H1 (cell line): ENCODE measurements around the gene DENND2A. TPM values are rescaled to one million over a fixed set of nuclear protein-coding genes. Genes with fewer than 3 reads are reported as not detected.
A peak's percentile ranks its signal among the peaks of the same experiment; 100 is the strongest.

ENCODE experiments used
- CTCF ChIA-PET: fragments of 300-600 bp; sonication (Branson Sonifier 250); formaldehyde crosslinking; loops from one replicate; lab custom pipeline; 2021; ENCODE audit not compliant: partially characterized antibody; lab: Charles Lee
- POLR2A ChIA-PET: fragments of 300-600 bp; sonication (Branson Sonifier 250); formaldehyde crosslinking; loops from one replicate; lab custom pipeline; 2021; ENCODE audit warnings: inconsistent platforms; ENCODE audit not compliant: partially characterized antibody; lab: Charles Lee
- DNase-seq, 2 experiments: peaks; one replicate each; pipeline versions ENCODE4 v3.0.0 to v3.0.0-alpha.2; 2010 to 2022; ENCODE audit warnings: low spot score in 2 of 2, low read depth in 1 of 2, mixed read lengths in 1 of 2
- FAIRE-seq: peaks from 2 replicates; lab custom pipeline; 2011; peaks lifted over from hg19 to GRCh38; lab: Jason Lieb, UNC
- H2AFZ ChIP-seq: 2 replicates; pipeline ENCODE4 v1.8.1; 2012; ENCODE audit warnings: low read length, inconsistent platforms
- H2AK5ac ChIP-seq: 2 replicates; pipeline ENCODE4 v1.6.1; 2013; ENCODE audit warnings: low read depth, low read length
- H2BK120ac ChIP-seq: replicated peaks from 2 replicates; pipeline ENCODE3; 2013; ENCODE audit warnings: low read depth, low read length, inconsistent platforms
- H2BK12ac ChIP-seq: 2 replicates; pipeline ENCODE4 v1.6.1; 2013; ENCODE audit warnings: low read depth, low read length
- H2BK15ac ChIP-seq: 2 replicates; pipeline ENCODE4 v1.6.1; 2013; ENCODE audit warnings: low read length
- H2BK20ac ChIP-seq: 2 replicates; pipeline ENCODE4 v1.6.1; 2013; ENCODE audit warnings: low read length
- H2BK5ac ChIP-seq: 2 replicates; pipeline ENCODE4 v1.6.1; 2013; ENCODE audit warnings: low read depth, low read length
- H3K14ac ChIP-seq: 2 replicates; pipeline ENCODE4 v1.6.1; 2013; ENCODE audit warnings: inconsistent platforms; ENCODE audit not compliant: insufficient read length
- H3K18ac ChIP-seq: 2 replicates; pipeline ENCODE4 v1.6.1; 2013; ENCODE audit warnings: low read length; ENCODE audit errors: extremely low read depth
- H3K23ac ChIP-seq: 2 replicates; pipeline ENCODE4 v1.6.1; 2013; ENCODE audit warnings: inconsistent platforms; ENCODE audit not compliant: insufficient read length
- H3K23me2 ChIP-seq: 2 replicates; pipeline ENCODE4 v1.6.1; 2013; ENCODE audit warnings: low read depth, low read length
- H3K27ac ChIP-seq: 2 replicates; pipeline ENCODE4 v1.6.1; 2011; ENCODE audit warnings: low read depth, low read length, inconsistent platforms
- H3K27me3 ChIP-seq, 4 experiments: replicated peaks in 1 of 4; 1 replicate in 1 of 4; 2 replicates in 3 of 4; pipeline versions ENCODE4 v1.6.1 to v1.8.1; 2011 to 2013; ENCODE audit warnings: low read length in 3 of 4, mild to moderate bottlenecking in 3 of 4, inconsistent platforms in 2 of 4, mixed read lengths in 2 of 4, moderate library complexity in 1 of 4; ENCODE audit not compliant: control insufficient read depth in 3 of 4, insufficient read depth in 3 of 4; ENCODE audit errors: extremely low read depth in 1 of 4
- H3K36me3 ChIP-seq, 4 experiments: 2 replicates each; pipeline versions ENCODE4 v1.6.1 to v1.8.1; 2011 to 2013; ENCODE audit warnings: mild to moderate bottlenecking in 4 of 4, low read length in 3 of 4, moderate library complexity in 2 of 4, control low read depth in 1 of 4, inconsistent platforms in 1 of 4; ENCODE audit not compliant: insufficient read depth in 4 of 4, control insufficient read depth in 2 of 4
- H3K4ac ChIP-seq: replicated peaks from 2 replicates; pipeline ENCODE3; 2013; ENCODE audit warnings: low read length, low read depth, mixed read lengths, inconsistent platforms; ENCODE audit not compliant: insufficient read length
- H3K4me1 ChIP-seq, 4 experiments: replicated peaks in 1 of 4; 1 replicate in 1 of 4; 2 replicates in 3 of 4; pipeline versions ENCODE4 v1.6.1 to v1.8.1; 2011 to 2013; ENCODE audit warnings: low read length in 3 of 4, inconsistent platforms in 2 of 4, mixed read lengths in 1 of 4; ENCODE audit not compliant: insufficient read depth in 4 of 4, control insufficient read depth in 3 of 4
- H3K4me2 ChIP-seq, 2 experiments: 2 replicates each; pipeline versions ENCODE4 v1.6.1 to v1.8.1; 2011 to 2013; ENCODE audit warnings: low read depth in 2 of 2, low read length in 2 of 2, control low read depth in 1 of 2, inconsistent platforms in 1 of 2, mild to moderate bottlenecking in 1 of 2; ENCODE audit not compliant: insufficient read depth in 1 of 2
- H3K4me3 ChIP-seq, 4 experiments: fragments of 200-600, 300-600 bp in 1 of 4; sonication (generic), shearing (Covaris generic), sonication (Bioruptor Twin) in 1 of 4; 2 replicates each; pipeline versions ENCODE4 v1.5.1 to v1.8.1; 2011 to 2016; ENCODE audit warnings: low read length in 4 of 4, low read depth in 3 of 4, control low read depth in 2 of 4, inconsistent platforms in 2 of 4, mild to moderate bottlenecking in 2 of 4, mixed read lengths in 1 of 4, moderate library complexity in 1 of 4; ENCODE audit not compliant: insufficient read depth in 2 of 4; ENCODE audit errors: extremely low read depth in 1 of 4
- H3K56ac ChIP-seq: replicated peaks from 2 replicates; pipeline ENCODE3; 2013; ENCODE audit warnings: low read depth, mild to moderate bottlenecking, mixed read lengths, low read length, inconsistent platforms; ENCODE audit not compliant: insufficient read length
- H3K79me1 ChIP-seq: 2 replicates; pipeline ENCODE4 v1.6.1; 2013; ENCODE audit warnings: low read depth, low read length, control low read depth
- H3K79me2 ChIP-seq, 2 experiments: 2 replicates each; pipeline versions ENCODE4 v1.6.1 to v1.8.1; 2012 to 2013; ENCODE audit warnings: low read length in 2 of 2, mild to moderate bottlenecking in 2 of 2, inconsistent platforms in 1 of 2; ENCODE audit not compliant: insufficient read depth in 2 of 2, control insufficient read depth in 1 of 2
- H3K9ac ChIP-seq, 4 experiments: replicated peaks in 1 of 4; 1 replicate in 1 of 4; 2 replicates in 3 of 4; pipeline versions ENCODE4 v1.6.1 to v1.8.1; 2011 to 2013; ENCODE audit warnings: low read depth in 3 of 4, low read length in 3 of 4, control low read depth in 2 of 4, mild to moderate bottlenecking in 2 of 4, moderate library complexity in 2 of 4, inconsistent platforms in 1 of 4; ENCODE audit errors: extremely low read depth in 1 of 4
- H3K9me3 ChIP-seq, 2 experiments: 2 replicates each; pipeline versions ENCODE4 v1.6.1 to v1.8.1; 2012 to 2013; ENCODE audit warnings: mild to moderate bottlenecking in 2 of 2, moderate library complexity in 2 of 2, control low read depth in 1 of 2, inconsistent platforms in 1 of 2, low read depth in 1 of 2, low read length in 1 of 2, mixed read lengths in 1 of 2; ENCODE audit not compliant: insufficient read depth in 2 of 2
- H4K20me1 ChIP-seq, 2 experiments: replicated peaks in 1 of 2; 2 replicates each; pipeline versions ENCODE3 to v1.8.1; 2011 to 2013; ENCODE audit warnings: inconsistent platforms in 2 of 2, low read length in 2 of 2, mild to moderate bottlenecking in 1 of 2; ENCODE audit not compliant: insufficient read depth in 2 of 2, control insufficient read depth in 1 of 2
- H4K5ac ChIP-seq: 2 replicates; pipeline ENCODE4 v1.6.1; 2013; ENCODE audit warnings: low read length, low read depth, mixed read lengths, inconsistent platforms; ENCODE audit not compliant: insufficient read length
- H4K8ac ChIP-seq: 2 replicates; pipeline ENCODE4 v1.8.0; 2013; ENCODE audit warnings: mild to moderate bottlenecking, moderate library complexity, low read length, inconsistent platforms; ENCODE audit not compliant: insufficient read depth; ENCODE audit errors: extremely low read depth
- H4K91ac ChIP-seq: replicated peaks from 2 replicates; pipeline ENCODE3; 2013; ENCODE audit warnings: low read length, mixed read lengths, inconsistent platforms; ENCODE audit not compliant: insufficient read length
- GTF2F1 ChIP-seq: IDR thresholded peaks from 2 replicates; pipeline ENCODE4 v1.6.1; 2012; ENCODE audit warnings: low read depth, low read length, improper control_type of control experiment, borderline replicate concordance
- KDM4A ChIP-seq: IDR thresholded peaks from one replicate; pipeline ENCODE4 v1.7.1; 2012; ENCODE audit warnings: low read depth, mild to moderate bottlenecking, moderate library complexity, low read length, inconsistent platforms; ENCODE audit not compliant: severe bottlenecking
- POLR2AphosphoS5 ChIP-seq: IDR thresholded peaks from 2 replicates; pipeline ENCODE4 v1.6.1; 2011; ENCODE audit warnings: low read depth, low read length
- SIN3A ChIP-seq, 2 experiments: IDR thresholded peaks in 1 of 2; conservative IDR thresholded peaks in 1 of 2; 2 replicates each; pipeline ENCODE4 v1.6.1; 2011 to 2012; ENCODE audit warnings: low read length in 2 of 2, improper control_type of control experiment in 1 of 2, low read depth in 1 of 2, mild to moderate bottlenecking in 1 of 2
- WGBS, 2 experiments: shearing (Covaris generic) in 1 of 2; methylation state at CpG; one replicate each; pipeline versions ENCODE4 v1.1.6 to v1.1.7; 2013 to 2015; ENCODE audit warnings: low lambda C conversion rate in 2 of 2, mixed read lengths in 2 of 2, inconsistent platforms in 1 of 2, low coverage in 1 of 2, missing lambda C conversion rate in 1 of 2; ENCODE audit not compliant: insufficient replicate concordance in 2 of 2, insufficient coverage in 1 of 2, insufficient read length in 1 of 2; ENCODE audit errors: extremely low coverage in 1 of 2, missing lambda C conversion rate in 1 of 2; 5-methylcytosine and 5-hydroxymethylcytosine counted together
- polyA plus RNA-seq, 7 experiments: library from polyadenylated mRNA; depleted of rRNA in 3 of 7; stranded (reverse) in 5 of 7; unstranded in 2 of 7; fragments of >200 nt in 5 of 7; fragments of 200-250 nt in 2 of 7; gene quantifications; 1 replicate in 5 of 7; 2 replicates in 1 of 7; 4 replicates in 1 of 7; pipeline versions ENCODE4 v1.2.1 to v1.2.3, GENCODE V29; 2011 to 2013; ENCODE audit warnings: missing spikeins in 2 of 7, mixed read lengths in 2 of 7
- total RNA-seq: library from RNA; stranded (reverse); fragmentation: NEBNext Ultra II Directional; extraction: Animal tissue kit (Norgen Biotek cat#: 25700); gene quantifications from 2 replicates; pipeline ENCODE4 v1.2.1, GENCODE V29; 2021

DENND2A gene
- total and polyA plus RNA-seq, 2 of the 8 experiments (the other 6 are each of a cell fraction or from before 2014, with no cell fraction given), result 5.0 to 13.0 TPM

DNA sequence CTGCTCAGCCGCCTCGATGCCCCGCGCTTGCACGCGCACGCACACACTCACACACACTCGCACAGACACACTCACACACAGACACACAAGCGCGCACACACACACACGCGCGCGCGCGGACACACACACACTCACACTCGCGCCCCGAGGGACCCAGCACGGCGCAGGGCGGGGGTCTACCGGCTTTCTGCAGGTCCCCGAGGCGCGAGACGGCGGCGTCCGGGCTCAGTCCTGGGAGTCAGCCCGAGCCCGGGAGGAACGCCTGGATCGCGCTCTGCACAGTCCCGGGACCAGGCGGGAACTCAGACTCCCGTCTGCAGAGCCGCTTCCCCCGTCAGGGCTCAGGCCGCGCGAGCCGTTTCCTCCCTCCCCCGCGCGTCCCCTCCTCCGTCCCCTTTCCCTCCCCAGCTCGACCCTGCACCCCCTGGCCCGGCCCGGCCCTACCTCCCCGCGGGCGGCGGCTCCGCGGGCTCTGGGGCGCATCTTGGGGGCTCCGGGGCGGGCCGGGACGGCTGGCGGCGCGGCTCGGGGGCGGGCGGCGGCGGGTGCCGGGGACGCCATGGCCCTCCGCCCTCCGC is 464 bp downstream of the DENND2A start:
- no peak overlapping the region for H3K56ac ChIP-seq
- H2AFZ ChIP-seq, result no peak overlapping the region
- H3K27me3 ChIP-seq, result peaks cover 0 to 28% (median 14%) of the 10 kb centered on the region in 4 experiments; a peak in 5 of 7 replicates
- 1% methylated on average over 25 of the region's 74 CpGs; no CpG with 5 or more reads in 1 of the 2 experiments for WGBS, 2 experiments
- peak overlapping the region; percentile 75 for H3K4ac ChIP-seq
- H3K79me1 ChIP-seq, result peaks cover 2% of the 10 kb centered on the region; the same call in 1 of the 2 replicates
- no peak overlapping the region for H2BK120ac ChIP-seq
- H4K5ac ChIP-seq, result no peak overlapping the region
- H2BK20ac ChIP-seq, result no peak overlapping the region
- ChIA-PET CTCF (interaction anchor here (2.2 to 19.9 kb wide), 2 partner anchors 13 to 126 kb away, joined by 10 to 322 read pairs; no protein-coding TSS in a partner anchor), POLR2A (interaction anchor here (1.1 to 1.3 kb wide), 3 partner anchors 9 to 12 kb away, joined by 3 to 7 read pairs (median 3); no protein-coding TSS in a partner anchor)
- H4K20me1 ChIP-seq, result no peaks in the 10 kb centered on the region
- H3K4me2 ChIP-seq, result peak overlapping the region; percentile 64 to 92
- peak overlapping the region; percentile 85 for H3K18ac ChIP-seq
- peaks cover 12% of the 10 kb centered on the region for H3K23me2 ChIP-seq
- H3K27ac ChIP-seq, result no peak overlapping the region
- H3K4me1 ChIP-seq, result peaks cover 12 to 27% (median 19%) of the 10 kb centered on the region in 4 experiments
- no peaks in the 10 kb centered on the region for H3K36me3 ChIP-seq
- peak overlapping the region; percentile 82; the same call in 1 of the 2 replicates for H4K8ac ChIP-seq
- H2BK12ac ChIP-seq, result peak overlapping the region; percentile 68; the same call in 1 of the 2 replicates
- H2BK5ac ChIP-seq, result peak overlapping the region; percentile 75; the same call in 1 of the 2 replicates
- TF ChIP-seq SIN3A (conservative IDR thresholded peaks at IDR 0.05 in 1 of 2, IDR thresholded peaks at IDR 0.05 in 1 of 2; ENCODE audit: low read depth in 1 of 2, low read length in 2 of 2), result 0 out of 4 replicates have a peak, but pooled peaks of 1 of the 2 experiments have one; percentile 46
- no peak for TF ChIP-seq GTF2F1
- peak; percentile 76 for TF ChIP-seq KDM4A
- TF ChIP-seq POLR2AphosphoS5, result peak; percentile 16; the same call in 1 of the 2 replicates
- no peak overlapping the region for H3K23ac ChIP-seq
- no peak overlapping the region for H2AK5ac ChIP-seq
- peak overlapping the region in 3 of 4 experiments; percentile 21 to 66 (median 40); a peak in 3 of 7 replicates for H3K9ac ChIP-seq
- H3K9me3 ChIP-seq, result no peaks in the 10 kb centered on the region
- DNase-seq, result peak in 1 of 2 experiments; percentile 66
- H3K79me2 ChIP-seq, result 0 out of 4 replicates have a peak, but pooled peaks cover 0 to 2% of the 10 kb centered on the region in 2 experiments
- no peak overlapping the region for H2BK15ac ChIP-seq
- H3K14ac ChIP-seq, result no peak overlapping the region
- H3K4me3 ChIP-seq, result peak overlapping the region; percentile 51 to 69 (median 62)
- FAIRE-seq, result no peak
- H4K91ac ChIP-seq, result peak overlapping the region; percentile 26
